GM13976 (cell line): ENCODE results near the gene C17orf100.

Source experiments
- DNase-seq: peaks from one replicate; pipeline ENCODE4 v3.0.0; 2012; ENCODE audit warnings: low spot score
- in situ Hi-C: fragments of 300-500 bp; cut with MboI; formaldehyde crosslinking; loops from one replicate; pipeline ENCODE4 v1.12.0; 2022; ENCODE audit warnings: low sequenced_read_pairs, mixed read lengths, inconsistent platforms; ENCODE audit not compliant: unreplicated experiment
- TF ChIP-seq, protein P1 (sequence below): IDR thresholded peaks from 2 replicates; pipeline ENCODE4 v1.5.1; 2012; ENCODE audit warnings: borderline replicate concordance, mild to moderate bottlenecking; ENCODE audit not compliant: insufficient read depth; ENCODE audit errors: extremely low read depth, missing control alignments, control extremely low read depth

Gene C17orf100

DNA sequence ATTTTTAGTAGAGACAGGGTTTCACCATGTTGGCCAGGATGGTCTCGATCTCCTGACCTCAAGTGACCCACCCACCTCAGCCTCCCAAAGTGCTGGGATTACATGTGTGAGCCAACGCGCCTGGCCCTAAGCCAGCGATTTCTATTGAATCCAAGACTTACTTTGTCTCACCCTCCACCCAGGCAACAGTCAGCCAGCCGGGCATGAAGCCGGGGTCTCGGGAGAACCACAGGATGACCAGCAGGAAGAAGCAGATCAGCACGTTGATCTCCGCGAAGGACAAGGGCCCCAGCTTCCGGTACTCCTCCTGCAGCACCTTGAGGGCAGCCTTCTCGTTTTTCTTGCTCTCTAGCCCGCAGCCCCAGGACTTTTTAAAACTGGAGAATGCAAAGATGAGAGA is 44.0 kb downstream of the C17orf100 start:
- TF ChIP-seq, protein P1, sequence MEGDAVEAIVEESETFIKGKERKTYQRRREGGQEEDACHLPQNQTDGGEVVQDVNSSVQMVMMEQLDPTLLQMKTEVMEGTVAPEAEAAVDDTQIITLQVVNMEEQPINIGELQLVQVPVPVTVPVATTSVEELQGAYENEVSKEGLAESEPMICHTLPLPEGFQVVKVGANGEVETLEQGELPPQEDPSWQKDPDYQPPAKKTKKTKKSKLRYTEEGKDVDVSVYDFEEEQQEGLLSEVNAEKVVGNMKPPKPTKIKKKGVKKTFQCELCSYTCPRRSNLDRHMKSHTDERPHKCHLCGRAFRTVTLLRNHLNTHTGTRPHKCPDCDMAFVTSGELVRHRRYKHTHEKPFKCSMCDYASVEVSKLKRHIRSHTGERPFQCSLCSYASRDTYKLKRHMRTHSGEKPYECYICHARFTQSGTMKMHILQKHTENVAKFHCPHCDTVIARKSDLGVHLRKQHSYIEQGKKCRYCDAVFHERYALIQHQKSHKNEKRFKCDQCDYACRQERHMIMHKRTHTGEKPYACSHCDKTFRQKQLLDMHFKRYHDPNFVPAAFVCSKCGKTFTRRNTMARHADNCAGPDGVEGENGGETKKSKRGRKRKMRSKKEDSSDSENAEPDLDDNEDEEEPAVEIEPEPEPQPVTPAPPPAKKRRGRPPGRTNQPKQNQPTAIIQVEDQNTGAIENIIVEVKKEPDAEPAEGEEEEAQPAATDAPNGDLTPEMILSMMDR = no peak
- no peak for DNase-seq
- in situ Hi-C loops = no loop called here

- in situ Hi-C loops = no loop called here
- no peak for DNase-seq
- TF ChIP-seq, protein P1 = no peak
These were observed 45.3 kb downstream of the C17orf100 start for GRCh38 chr17:6696906-6697305.

GRCh38 chr17:6698004-6698403 is 46.4 kb downstream of the C17orf100 start:
- TF ChIP-seq, protein P1 = no peak
- in situ Hi-C loops = no loop called here
- no peak for DNase-seq

- TF ChIP-seq, protein P1 = no peak
- in situ Hi-C loops = no loop called here
- no peak for DNase-seq
These were observed 48.7 kb downstream of the C17orf100 start for GRCh38 chr17:6699997-6700947.

GRCh38 chr17:6700948-6701307 is 49.4 kb downstream of the C17orf100 start:
- in situ Hi-C loops = no loop called here

DNA sequence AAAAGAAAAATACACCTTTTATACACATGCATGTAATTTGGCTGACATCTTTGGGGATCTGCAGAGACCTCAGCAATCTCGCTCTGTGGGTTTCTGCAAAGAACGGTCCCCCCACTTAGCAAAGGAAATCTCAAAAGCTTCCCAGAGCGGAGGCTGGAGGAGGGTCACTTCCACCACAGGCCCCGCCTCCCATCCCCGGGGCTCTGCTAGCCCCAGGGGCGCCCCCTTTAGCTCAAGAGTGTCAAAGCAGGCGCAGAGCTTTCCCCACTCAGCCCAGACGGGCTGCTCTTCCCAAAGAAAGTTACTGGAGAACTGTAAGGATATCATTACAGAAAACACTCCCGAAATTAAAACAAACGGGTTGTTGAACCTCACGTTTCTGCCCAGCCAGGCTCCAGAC is 50.2 kb downstream of the C17orf100 start:
- TF ChIP-seq, protein P1 = peak; percentile 38
- in situ Hi-C loops = no loop called here
- DNase-seq = peak; percentile 84

More at GRCh38 chr17:6700948-6701307, 49.4 kb downstream of the C17orf100 start:
- no peak for DNase-seq
- TF ChIP-seq, protein P1 = no peak
